H9 (cell line): ENCODE data around the gene SERPINA3. TPM values are rescaled to one million over a fixed set of nuclear protein-coding genes. Genes with fewer than 3 reads are reported as not detected.

Source experiments
- DNase-seq: peaks from one replicate; pipeline ENCODE4 v3.0.0-alpha.2; 2017
- H2AFZ ChIP-seq: one replicate; pipeline ENCODE4 v1.6.1; 2013; ENCODE audit warnings: mild to moderate bottlenecking, low read length, control low read depth, moderate library complexity
- H2AK5ac ChIP-seq: 2 replicates; pipeline ENCODE4 v1.6.1; 2013; ENCODE audit warnings: low read length, control low read depth, mixed read lengths; ENCODE audit not compliant: insufficient read length
- H2BK120ac ChIP-seq: one replicate; pipeline ENCODE4 v1.6.1; 2013; ENCODE audit warnings: low read depth, mild to moderate bottlenecking, low read length, control low read depth, inconsistent platforms; ENCODE audit not compliant: poor library complexity, severe bottlenecking
- H2BK12ac ChIP-seq: 2 replicates; pipeline ENCODE4 v1.6.1; 2013; ENCODE audit warnings: low read length, control low read depth, mixed read lengths, low read depth; ENCODE audit not compliant: insufficient read length
- H2BK15ac ChIP-seq: 2 replicates; pipeline ENCODE4 v1.6.1; 2013; ENCODE audit warnings: low read depth, low read length, control low read depth
- H2BK20ac ChIP-seq: one replicate; pipeline ENCODE4 v1.6.1; 2013; ENCODE audit warnings: low read depth, mild to moderate bottlenecking, low read length, control low read depth, inconsistent platforms; ENCODE audit not compliant: poor library complexity, severe bottlenecking
- H2BK5ac ChIP-seq: 2 replicates; pipeline ENCODE4 v1.6.1; 2013; ENCODE audit warnings: low read length, control low read depth, mixed read lengths; ENCODE audit not compliant: insufficient read length
- H3K14ac ChIP-seq: 2 replicates; pipeline ENCODE4 v1.6.1; 2013; ENCODE audit warnings: low read length, control low read depth; ENCODE audit not compliant: insufficient read depth
- H3K18ac ChIP-seq: 2 replicates; pipeline ENCODE4 v1.6.1; 2013; ENCODE audit warnings: low read depth, mild to moderate bottlenecking, mixed read lengths, low read length, control low read depth; ENCODE audit not compliant: insufficient read length
- H3K23ac ChIP-seq: 2 replicates; pipeline ENCODE4 v1.6.1; 2013; ENCODE audit warnings: low read length, control low read depth, mixed read lengths, low read depth; ENCODE audit not compliant: insufficient read length
- H3K23me2 ChIP-seq: 2 replicates; pipeline ENCODE4 v1.6.1; 2013; ENCODE audit warnings: low read depth, mild to moderate bottlenecking, mixed read lengths, low read length, control low read depth; ENCODE audit not compliant: insufficient read length, poor library complexity, severe bottlenecking
- H3K27ac ChIP-seq: 2 replicates; pipeline ENCODE4 v1.5.1; 2013; ENCODE audit warnings: low read length, control low read depth, mixed read lengths, low read depth; ENCODE audit not compliant: insufficient read length
- H3K27me3 ChIP-seq: 2 replicates; pipeline ENCODE4 v1.6.1; 2013; ENCODE audit warnings: low read length, control low read depth, inconsistent platforms; ENCODE audit not compliant: insufficient read depth
- H3K4ac ChIP-seq: 2 replicates; pipeline ENCODE4 v1.6.1; 2013; ENCODE audit warnings: low read depth, mild to moderate bottlenecking, control low read depth, inconsistent platforms, low read length, moderate library complexity
- H3K4me1 ChIP-seq: 2 replicates; pipeline ENCODE4 v1.6.1; 2013; ENCODE audit warnings: low read length, control low read depth, inconsistent platforms; ENCODE audit not compliant: insufficient read depth
- H3K4me2 ChIP-seq: 2 replicates; pipeline ENCODE4 v1.6.1; 2013; ENCODE audit warnings: low read length, control low read depth, mixed read lengths; ENCODE audit not compliant: insufficient read length, insufficient read depth
- H3K56ac ChIP-seq: 2 replicates; pipeline ENCODE4 v1.6.1; 2013; ENCODE audit warnings: low read depth, mild to moderate bottlenecking, mixed read lengths, low read length, control low read depth; ENCODE audit not compliant: insufficient read length
- H3K79me1 ChIP-seq: 2 replicates; pipeline ENCODE4 v1.6.1; 2013; ENCODE audit warnings: low read depth, mild to moderate bottlenecking, moderate library complexity, low read length, control low read depth, inconsistent platforms; ENCODE audit not compliant: insufficient read depth, poor library complexity, severe bottlenecking
- H3K79me2 ChIP-seq: 2 replicates; pipeline ENCODE4 v1.6.1; 2013; ENCODE audit warnings: low read length, control low read depth, inconsistent platforms; ENCODE audit not compliant: insufficient read depth
- H3K9ac ChIP-seq: 2 replicates; pipeline ENCODE4 v1.6.1; 2013; ENCODE audit warnings: low read length, control low read depth, mixed read lengths; ENCODE audit not compliant: insufficient read length; ENCODE audit errors: extremely low read depth
- H3K9me3 ChIP-seq: one replicate; pipeline ENCODE4 v1.6.1; 2013; ENCODE audit warnings: low read depth, low read length, inconsistent platforms; ENCODE audit not compliant: control insufficient read depth
- H3T11ph ChIP-seq: one replicate; pipeline ENCODE4 v1.6.1; 2013; ENCODE audit warnings: mild to moderate bottlenecking, low read length, control low read depth, inconsistent platforms
- H4K20me1 ChIP-seq: one replicate; pipeline ENCODE4 v1.6.1; 2013; ENCODE audit not compliant: control insufficient read depth, insufficient read length, insufficient read depth
- H4K5ac ChIP-seq: 2 replicates; pipeline ENCODE4 v1.6.1; 2013; ENCODE audit warnings: low read depth, mild to moderate bottlenecking, mixed read lengths, low read length, control low read depth; ENCODE audit not compliant: insufficient read length
- H4K8ac ChIP-seq: replicated peaks from 2 replicates; pipeline ENCODE4 v1.6.1; 2013; ENCODE audit warnings: low read length, control low read depth, mixed read lengths, low read depth; ENCODE audit not compliant: insufficient read length
- H4K91ac ChIP-seq: 2 replicates; pipeline ENCODE4 v1.6.1; 2013; ENCODE audit warnings: low read depth, mild to moderate bottlenecking, moderate library complexity, mixed read lengths, low read length, control low read depth; ENCODE audit not compliant: insufficient read length
- H3K27ac Mint-ChIP-seq, 3 experiments: 2 replicates in 2 of 3; 3 replicates in 1 of 3; pipeline ENCODE4 v1.8.0; 2020 to 2021; ENCODE audit warnings: mixed read lengths in 3 of 3, mild to moderate bottlenecking in 1 of 3, moderate library complexity in 1 of 3
- H3K27me3 Mint-ChIP-seq: 2 replicates; pipeline ENCODE4 v1.8.0; 2021; ENCODE audit warnings: low read depth, mild to moderate bottlenecking, moderate library complexity, mixed read lengths
- H3K36me3 Mint-ChIP-seq, 3 experiments: 2 replicates in 2 of 3; 3 replicates in 1 of 3; pipeline ENCODE4 v1.8.0; 2020 to 2021; ENCODE audit warnings: low read depth in 3 of 3, mixed read lengths in 3 of 3; ENCODE audit not compliant: insufficient read depth in 1 of 3
- H3K4me1 Mint-ChIP-seq, 2 experiments: 2 replicates each; pipeline ENCODE4 v1.8.0; 2020; ENCODE audit warnings: mixed read lengths in 2 of 2
- H3K4me3 Mint-ChIP-seq, 2 experiments: 2 replicates in 1 of 2; 3 replicates in 1 of 2; pipeline ENCODE4 v1.8.0; 2020 to 2021; ENCODE audit warnings: mild to moderate bottlenecking in 2 of 2, mixed read lengths in 2 of 2, moderate library complexity in 1 of 2
- H3K9me3 Mint-ChIP-seq, 2 experiments: 2 replicates in 1 of 2; 3 replicates in 1 of 2; pipeline ENCODE4 v1.8.0; 2020; ENCODE audit warnings: mild to moderate bottlenecking in 2 of 2, mixed read lengths in 2 of 2, moderate library complexity in 1 of 2
- CTCF ChIP-seq: fragments of 200-600 bp; sonication (generic); conservative IDR thresholded peaks from 3 replicates; pipeline ENCODE4 v1.8.0; 2021; ENCODE audit warnings: antibody characterized with exemption, mild to moderate bottlenecking
- WGBS: extraction: QIAGEN DNeasy Blood & Tissue Kit; methylation state at CpG from one replicate; pipeline ENCODE4 v1.1.7; 2013; ENCODE audit warnings: missing lambda C conversion rate, low lambda C conversion rate, mixed read lengths; ENCODE audit not compliant: insufficient read length; ENCODE audit errors: extremely low coverage; 5-methylcytosine and 5-hydroxymethylcytosine counted together
- total RNA-seq: library from RNA; stranded (reverse); gene quantifications from 2 replicates; pipeline ENCODE4 v1.2.1, GENCODE V29; 2021

The SERPINA3 gene
- total RNA-seq, 1 experiment from 2014 or later, result not detected

GRCh38 chr14:94663538-94663937 is 51.3 kb downstream of the SERPINA3 start:
- H2AFZ ChIP-seq, result no peak overlapping the region
- no peaks in the 10 kb centered on the region for H3K36me3 Mint-ChIP-seq

More at GRCh38 chr14:94663538-94663937, 51.3 kb downstream of the SERPINA3 start:
- peaks cover 20% of the 10 kb centered on the region for H3K27me3 Mint-ChIP-seq
- Histone ChIP-seq H3K4me1 (no peaks in the 10 kb centered on the region), H3K4ac (no peak overlapping the region), H4K20me1 (no peaks in the 10 kb centered on the region), H3T11ph (no peak overlapping the region), H2BK5ac (no peak overlapping the region), H2BK120ac (no peak overlapping the region), H3K23ac (no peak overlapping the region), H3K56ac (no peak overlapping the region), H3K14ac (no peak overlapping the region), H2BK20ac (no peak overlapping the region), H2BK12ac (no peak overlapping the region), H3K9ac (no peak overlapping the region), H3K27me3 (no peaks in the 10 kb centered on the region), H2BK15ac (no peak overlapping the region), H3K27ac (no peak overlapping the region), H3K23me2 (no peaks in the 10 kb centered on the region), H4K8ac (no peak overlapping the region), H4K91ac (no peak overlapping the region), H4K5ac (no peak overlapping the region), H2AK5ac (no peak overlapping the region), H3K79me1 (no peaks in the 10 kb centered on the region), H3K9me3 (no peaks in the 10 kb centered on the region), H3K18ac (no peak overlapping the region), H3K4me2 (no peak overlapping the region), H3K79me2 (no peaks in the 10 kb centered on the region)
- H3K4me1 Mint-ChIP-seq, result no peaks in the 10 kb centered on the region
- peaks cover 0 to 3% of the 10 kb centered on the region in 2 experiments; a peak in 1 of 5 replicates for H3K9me3 Mint-ChIP-seq
- DNase-seq, result no peak
- no peak overlapping the region for H3K4me3 Mint-ChIP-seq
- no CpG with 5 or more reads among the region's 2 CpGs for WGBS
- no peak for TF ChIP-seq CTCF
- H3K27ac Mint-ChIP-seq, result no peak overlapping the region; a peak in 1 of 7 replicates
